CD4-positive, alpha-beta T cell treated with Interleukin-21 for 1 hour (primary cell): ENCODE measurements around the gene CEP104.

Source experiments
- DNase-seq: peaks from one replicate; pipeline ENCODE4 v3.0.0-alpha.2; 2020

The CEP104 gene

DNA sequence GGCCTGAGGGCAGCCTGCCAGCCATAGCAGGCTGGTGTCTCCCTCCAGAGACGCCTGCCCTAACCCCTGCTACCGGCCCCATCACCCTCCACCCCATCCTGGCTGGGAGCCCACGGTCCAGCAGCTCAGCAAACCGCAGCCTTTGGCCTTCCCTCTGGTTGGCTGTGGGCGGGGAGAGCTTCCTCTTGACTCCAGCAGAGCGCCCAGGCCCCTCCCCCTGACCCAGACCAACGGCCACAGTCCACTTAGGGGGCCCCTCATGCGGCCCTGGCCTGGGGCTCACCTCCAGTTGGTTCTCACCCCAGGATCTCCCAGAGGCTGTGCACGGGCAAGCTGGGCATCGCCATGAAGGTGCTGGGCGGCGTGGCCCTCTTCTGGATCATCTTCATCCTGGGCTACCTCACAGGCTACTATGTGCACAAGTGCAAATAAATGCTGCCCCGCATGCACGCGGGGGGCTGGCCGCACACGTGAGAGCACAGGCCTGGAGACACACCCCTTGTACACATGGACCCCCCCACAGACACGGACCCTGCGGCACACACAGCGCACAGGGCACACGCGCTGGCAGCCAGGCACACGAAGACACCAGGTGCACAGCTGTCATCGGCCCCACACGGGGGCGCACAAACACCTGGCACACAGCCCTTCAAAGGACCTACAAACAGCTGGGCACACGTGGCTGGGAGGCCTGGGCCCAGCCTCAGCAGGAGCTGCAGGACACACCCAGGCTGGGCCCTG is 81.4 kb downstream of the CEP104 start:
- DNase-seq: peak; percentile 58

DNA sequence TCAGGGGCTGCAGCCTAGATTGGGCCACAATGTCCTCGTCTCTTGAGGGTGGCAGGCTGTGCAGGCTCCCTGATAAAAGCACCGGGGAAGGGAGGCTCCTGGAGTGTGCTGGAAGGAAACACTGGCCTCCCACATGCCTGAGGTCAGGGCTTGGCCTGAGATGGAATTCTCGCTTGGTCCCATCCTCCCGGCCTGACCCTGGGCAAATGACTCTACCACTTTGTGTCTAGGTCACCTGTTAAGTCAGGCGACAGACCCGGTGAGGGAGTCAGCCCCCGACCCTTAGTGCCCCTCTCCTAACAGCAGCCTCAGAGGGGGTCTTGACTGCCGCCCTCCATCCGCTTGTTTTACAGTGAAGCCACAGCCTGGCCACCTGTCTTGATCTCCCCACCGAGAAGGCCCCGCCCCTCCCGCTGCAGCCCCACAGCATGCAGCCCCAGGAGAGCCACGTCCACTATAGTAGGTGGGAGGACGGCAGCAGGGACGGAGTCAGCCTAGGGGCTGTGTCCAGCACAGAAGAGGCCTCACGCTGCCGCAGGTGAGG is 82.0 kb downstream of the CEP104 start:
- no peak for DNase-seq

- DNase-seq: no peak
These were observed 82.6 kb downstream of the CEP104 start for GRCh38 chr1:3774276-3774945.

- no peak for DNase-seq
These were observed 83.3 kb downstream of the CEP104 start for GRCh38 chr1:3773572-3774275.

- no peak for DNase-seq
These were observed 84.1 kb downstream of the CEP104 start, which contains the start of gene SMIM1 for GRCh38 chr1:3772715-3773571. SMIM1 (plus strand) TSS chr1:3772749; CDS start chr1:3775374, 2,625 bp downstream.

- peak; percentile 93 for DNase-seq
These were observed 84.8 kb downstream of the CEP104 start for GRCh38 chr1:3772027-3772714.

DNA sequence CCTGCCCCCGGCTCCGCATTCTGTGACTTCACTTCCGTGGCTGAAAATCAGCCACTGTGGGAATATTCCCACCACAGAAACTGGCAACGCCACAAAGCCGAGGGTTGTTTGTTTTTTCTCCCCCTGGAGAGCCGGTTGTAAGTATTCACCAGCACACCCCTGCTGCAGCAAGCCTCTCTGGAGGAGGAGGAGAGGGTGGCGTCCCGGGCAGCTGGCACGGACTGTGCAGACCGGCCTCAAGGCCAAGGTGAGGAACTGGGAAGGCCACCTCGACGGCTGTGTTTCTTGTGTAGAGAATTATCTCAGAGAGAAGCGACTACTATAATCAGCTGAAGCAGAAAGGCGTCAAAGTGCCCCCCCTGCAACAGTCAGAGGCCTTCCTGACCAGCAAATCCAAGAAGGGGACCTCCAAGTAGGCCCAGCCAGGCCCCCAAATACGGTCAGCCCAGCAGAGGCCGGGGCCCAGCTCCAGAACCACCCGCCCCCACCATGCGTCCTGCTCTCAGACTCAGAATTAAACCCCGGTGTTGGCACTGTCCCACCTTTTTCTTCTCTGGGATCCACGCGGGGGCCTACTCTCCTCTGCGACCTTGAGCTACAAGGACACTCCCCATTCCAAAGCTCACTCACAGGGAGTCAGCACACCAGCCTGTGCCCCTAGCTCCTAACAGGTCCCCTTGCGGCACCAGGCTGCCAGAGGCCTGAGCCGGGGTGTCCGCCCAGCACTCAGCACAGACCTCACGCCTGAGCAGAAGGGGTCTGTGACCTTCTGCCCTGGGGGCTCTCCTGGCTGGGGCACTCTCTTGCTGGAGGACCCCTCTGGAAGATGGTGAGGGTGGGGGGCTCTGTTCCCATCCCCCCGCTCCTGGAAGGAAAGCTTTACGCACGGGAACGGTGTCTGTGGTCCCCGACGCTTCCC is 85.6 kb downstream of the CEP104 start:
- DNase-seq: no peak

- no peak for DNase-seq
These were observed 86.8 kb downstream of the CEP104 start for GRCh38 chr1:3770047-3770765.

DNA sequence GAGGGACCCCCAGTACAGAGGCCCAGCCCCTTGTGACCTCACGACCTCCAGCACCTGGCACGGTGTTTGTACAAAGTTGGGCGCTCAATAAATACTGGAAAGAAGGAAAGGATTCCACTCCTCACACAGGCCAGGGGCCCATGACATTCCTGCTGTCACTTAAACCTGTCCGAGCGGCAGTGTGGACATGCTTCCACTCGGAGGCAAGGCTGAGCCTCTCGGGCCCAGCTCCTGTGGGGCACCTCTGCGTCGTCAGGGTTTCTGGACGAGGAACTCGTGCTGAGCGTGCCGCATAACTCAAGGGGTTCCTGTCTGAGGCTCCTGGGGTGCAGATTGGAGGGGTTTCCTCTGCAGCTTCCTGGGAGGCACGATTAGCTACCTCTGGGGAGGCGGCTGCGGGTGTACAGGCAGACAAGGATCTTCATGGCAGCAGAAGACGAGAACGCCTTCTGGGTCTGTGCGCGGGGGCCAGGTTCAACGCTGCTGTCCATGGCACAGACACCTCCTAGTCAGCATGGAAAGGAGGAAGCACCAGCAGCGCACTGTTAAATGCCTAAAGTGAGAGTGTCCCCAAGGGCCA is 88.1 kb downstream of the CEP104 start:
- DNase-seq: no peak

DNA sequence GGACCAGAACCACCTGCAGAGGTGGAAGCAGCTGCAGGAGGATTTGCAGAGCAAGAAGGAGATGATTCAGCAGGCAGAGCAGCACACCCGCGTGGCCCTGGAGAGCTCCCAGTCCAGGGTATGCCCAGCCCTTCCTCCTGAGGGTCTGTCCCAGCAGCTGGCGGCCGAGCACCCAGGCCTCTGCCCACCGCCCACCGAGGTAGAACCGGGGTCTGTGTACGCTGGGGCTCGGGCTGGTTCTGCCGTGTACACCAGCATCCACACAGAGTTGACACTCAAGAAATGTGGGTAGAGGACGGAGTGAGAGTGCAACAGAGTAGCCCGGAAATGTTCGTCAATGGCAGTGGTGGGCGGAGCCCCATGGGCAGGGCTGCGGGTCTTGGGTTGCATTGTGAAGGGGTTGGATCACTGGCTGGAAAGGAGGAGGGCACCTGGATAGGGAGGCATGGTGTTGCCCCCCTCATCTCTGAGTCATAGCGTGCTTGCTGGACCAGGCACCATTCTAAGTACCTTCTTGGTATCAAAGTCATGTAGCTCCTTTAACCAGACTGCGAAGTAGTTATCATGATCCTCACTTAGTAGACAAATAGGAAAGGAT is 89.6 kb downstream of the CEP104 start:
- no peak for DNase-seq

DNA sequence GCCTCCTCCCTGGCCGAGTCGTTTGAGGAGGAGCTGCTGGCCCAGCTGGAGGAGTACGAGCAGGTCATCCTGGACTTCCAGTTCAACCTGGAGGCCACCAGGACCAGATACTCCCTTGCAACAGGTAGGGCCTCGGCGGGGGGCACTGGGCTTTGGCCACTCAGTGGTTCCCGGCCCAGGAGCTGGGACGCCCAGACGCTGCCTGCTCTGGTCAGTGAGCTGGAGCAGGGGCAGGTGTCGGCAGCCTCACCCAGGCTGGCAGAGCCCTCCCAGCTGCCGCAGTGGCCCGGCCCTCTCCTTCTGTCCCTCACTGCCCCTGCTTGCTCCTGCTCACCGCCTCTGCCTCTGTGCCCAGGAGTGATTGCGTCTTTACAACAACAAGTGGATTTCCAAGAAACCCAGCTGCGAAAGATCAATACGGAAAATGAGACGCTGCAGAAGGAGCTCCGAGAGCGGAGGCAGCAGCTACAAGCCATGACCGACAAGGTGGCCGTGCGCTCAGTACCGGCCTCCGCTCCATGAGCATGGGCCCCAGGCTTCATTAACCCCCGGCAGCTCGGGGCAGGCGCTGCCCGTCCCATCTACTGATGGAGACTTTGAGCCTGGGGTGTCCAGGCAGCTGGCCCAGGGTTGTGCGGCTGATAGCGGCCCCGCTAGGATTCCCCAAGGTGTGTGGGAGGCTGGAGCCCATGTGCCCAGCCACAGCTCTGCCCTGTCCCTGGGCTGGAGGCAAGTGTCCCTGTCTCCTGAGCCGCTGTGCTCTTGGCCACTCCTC is 93.5 kb downstream of the CEP104 start:
- no peak for DNase-seq

DNA sequence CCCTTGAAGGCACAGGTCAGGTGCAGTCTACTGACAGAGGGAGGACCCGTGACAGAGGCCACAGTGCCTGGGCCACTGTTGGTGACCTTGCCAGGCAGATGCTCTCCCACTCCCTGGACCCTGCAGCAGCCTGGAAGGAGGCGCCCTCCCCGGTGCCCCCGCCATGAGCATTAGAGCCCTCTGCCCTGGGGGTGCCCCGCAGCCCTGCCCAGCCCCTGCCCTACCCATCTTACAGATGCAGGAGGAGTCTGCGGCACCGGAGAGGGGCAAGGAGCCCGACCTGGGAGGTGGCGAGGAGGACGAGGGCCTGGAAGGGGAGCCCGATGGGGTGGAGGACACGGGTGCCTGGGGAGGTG is 94.2 kb downstream of the CEP104 start:
- DNase-seq: no peak

- no peak for DNase-seq
These were observed 94.7 kb downstream of the CEP104 start for GRCh38 chr1:3762151-3762872.
